Measurements from ENCODE around the gene SLC1A2.

DNA sequence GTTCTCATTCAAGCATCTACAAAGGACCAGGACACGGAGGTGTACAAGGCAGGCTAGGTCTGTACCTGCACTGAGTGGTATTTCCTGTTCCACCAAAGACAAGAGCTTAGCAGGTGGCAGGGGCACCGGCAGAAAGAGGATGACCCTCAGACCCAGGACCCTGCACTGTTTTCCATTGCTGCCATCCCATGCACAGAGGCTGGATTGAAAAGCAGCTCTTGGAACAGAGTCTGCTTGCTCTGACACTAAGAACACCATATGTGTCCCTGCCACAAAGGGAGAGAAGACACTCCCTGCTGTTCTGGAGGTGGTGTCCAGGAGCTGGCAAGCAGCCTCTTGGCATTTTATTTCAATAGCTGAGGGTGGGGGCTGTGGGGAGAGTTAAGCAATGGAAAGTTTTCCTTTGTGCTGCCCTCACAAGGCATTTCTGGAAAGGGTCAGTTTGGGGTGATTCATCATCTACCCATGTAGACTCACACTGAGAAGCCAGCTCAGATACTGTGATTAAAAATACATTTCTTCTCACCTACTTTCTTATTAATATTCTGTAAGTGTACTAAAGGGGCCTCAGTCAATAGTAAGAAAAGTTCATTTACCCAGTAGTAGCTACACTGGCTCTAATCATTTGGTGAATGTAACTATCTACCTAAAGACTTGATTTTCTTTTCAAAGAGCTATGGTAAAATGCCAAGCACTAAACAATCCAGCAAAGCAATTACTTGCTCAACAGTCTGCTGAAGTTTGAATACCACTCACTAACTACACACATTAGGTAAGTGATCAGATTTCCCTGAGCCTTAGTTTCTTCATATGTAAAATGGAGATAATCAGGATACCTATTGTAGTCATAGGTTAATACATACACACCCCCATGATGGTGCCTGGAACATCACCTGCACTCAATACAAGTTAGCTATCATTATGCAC is 55.2 kb downstream of the SLC1A2 start:
- TF ChIP-seq, protein P1, sequence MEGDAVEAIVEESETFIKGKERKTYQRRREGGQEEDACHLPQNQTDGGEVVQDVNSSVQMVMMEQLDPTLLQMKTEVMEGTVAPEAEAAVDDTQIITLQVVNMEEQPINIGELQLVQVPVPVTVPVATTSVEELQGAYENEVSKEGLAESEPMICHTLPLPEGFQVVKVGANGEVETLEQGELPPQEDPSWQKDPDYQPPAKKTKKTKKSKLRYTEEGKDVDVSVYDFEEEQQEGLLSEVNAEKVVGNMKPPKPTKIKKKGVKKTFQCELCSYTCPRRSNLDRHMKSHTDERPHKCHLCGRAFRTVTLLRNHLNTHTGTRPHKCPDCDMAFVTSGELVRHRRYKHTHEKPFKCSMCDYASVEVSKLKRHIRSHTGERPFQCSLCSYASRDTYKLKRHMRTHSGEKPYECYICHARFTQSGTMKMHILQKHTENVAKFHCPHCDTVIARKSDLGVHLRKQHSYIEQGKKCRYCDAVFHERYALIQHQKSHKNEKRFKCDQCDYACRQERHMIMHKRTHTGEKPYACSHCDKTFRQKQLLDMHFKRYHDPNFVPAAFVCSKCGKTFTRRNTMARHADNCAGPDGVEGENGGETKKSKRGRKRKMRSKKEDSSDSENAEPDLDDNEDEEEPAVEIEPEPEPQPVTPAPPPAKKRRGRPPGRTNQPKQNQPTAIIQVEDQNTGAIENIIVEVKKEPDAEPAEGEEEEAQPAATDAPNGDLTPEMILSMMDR (conservative IDR thresholded peaks at IDR 0.05; ENCODE audit: low read length) = no peak
- no peak for TF ChIP-seq EZH2phosphoT487 (IDR thresholded peaks at IDR 0.05; ENCODE audit: borderline replicate concordance)

All from Loucy (cell line).